DOHH2 (cell line): ENCODE data around the gene CENPC.
"Not testable (repeated sequence)": the region's sequence is repeated elsewhere in the genome, so short reads cannot be mapped to it uniquely, and the experiment has no call there.

Experiments used
- H3F3A ChIP-seq: fragments of 200-600 bp; sonication (generic), shearing (Covaris generic); 2 replicates; pipeline ENCODE4 v1.6.0; 2016; ENCODE audit warnings: antibody characterized with exemption, mild to moderate bottlenecking; ENCODE audit not compliant: control insufficient read depth, insufficient read depth
- H3K27ac ChIP-seq: fragments of 200-600 bp; sonication (generic); 2 replicates; pipeline ENCODE4 v1.5.1; 2014; ENCODE audit warnings: low read depth, mild to moderate bottlenecking, low read length, moderate library complexity
- H3K27me3 ChIP-seq: fragments of 200-600 bp; sonication (generic); 2 replicates; pipeline ENCODE4 v1.6.1; 2014; ENCODE audit warnings: mild to moderate bottlenecking, low read length, mixed read lengths; ENCODE audit not compliant: control insufficient read depth
- H3K36me3 ChIP-seq: fragments of 200-600 bp; sonication (generic); 2 replicates; pipeline ENCODE4 v1.6.1; 2014; ENCODE audit warnings: mild to moderate bottlenecking, low read length, moderate library complexity, mixed read lengths; ENCODE audit not compliant: control insufficient read depth
- H3K4me1 ChIP-seq: fragments of 200-600 bp; sonication (generic); 2 replicates; pipeline ENCODE4 v1.6.1; 2014; ENCODE audit warnings: mild to moderate bottlenecking, low read length, mixed read lengths; ENCODE audit not compliant: control insufficient read depth
- H3K4me2 ChIP-seq: fragments of 200-600 bp; sonication (generic); 2 replicates; pipeline ENCODE4 v1.6.0; 2014; ENCODE audit warnings: mild to moderate bottlenecking, low read length, moderate library complexity
- H3K4me3 ChIP-seq: fragments of 200-600 bp; sonication (generic); 2 replicates; pipeline ENCODE4 v1.5.1; 2014; ENCODE audit warnings: mild to moderate bottlenecking, low read length, mixed read lengths
- H3K79me2 ChIP-seq: fragments of 200-600 bp; sonication (generic); 2 replicates; pipeline ENCODE4 v1.6.1; 2014; ENCODE audit warnings: mild to moderate bottlenecking, low read length, mixed read lengths; ENCODE audit not compliant: control insufficient read depth
- H3K9me2 ChIP-seq: fragments of 200-600 bp; sonication (generic); replicated peaks from 2 replicates; pipeline ENCODE4 v1.6.1; 2014; ENCODE audit warnings: mild to moderate bottlenecking, low read length, mixed read lengths; ENCODE audit not compliant: control insufficient read depth
- H3K9me3 ChIP-seq: fragments of 200-600 bp; sonication (generic); 2 replicates; pipeline ENCODE4 v1.6.1; 2014; ENCODE audit warnings: antibody characterized with exemption, low read length, mixed read lengths; ENCODE audit not compliant: control insufficient read depth, insufficient read depth
- H4K20me1 ChIP-seq: fragments of 200-600 bp; sonication (generic); 2 replicates; pipeline ENCODE4 v1.6.0; 2014; ENCODE audit warnings: low read depth, mild to moderate bottlenecking, antibody characterized with exemption, low read length, moderate library complexity; ENCODE audit not compliant: control insufficient read depth, insufficient read depth
- CTCF ChIP-seq: fragments of 200-600 bp; sonication (generic); IDR thresholded peaks from one replicate; pipeline ENCODE4 v1.5.1; 2014; ENCODE audit warnings: antibody characterized with exemption, mild to moderate bottlenecking, low read depth, low read length; ENCODE audit not compliant: poor library complexity, severe bottlenecking
- EZH2phosphoT487 ChIP-seq: fragments of 200-600 bp; sonication (generic); IDR thresholded peaks from 2 replicates; pipeline ENCODE4 v1.6.1; 2017; ENCODE audit warnings: borderline replicate concordance, mild to moderate bottlenecking, antibody characterized with exemption, low read length, moderate library complexity, mixed read lengths

Gene CENPC

GRCh38 chr4:67533112-67533511 is 12.2 kb downstream of the CENPC start:
- Histone ChIP-seq H3K4me2 (no peak overlapping the region), H3K79me2 (peaks cover 58% of the 10 kb centered on the region), H3F3A (peaks cover 4% of the 10 kb centered on the region; the same call in 1 of the 2 replicates), H3K4me1 (no peaks in the 10 kb centered on the region), H3K27me3 (no peaks in the 10 kb centered on the region), H4K20me1 (no peaks in the 10 kb centered on the region), H3K36me3 (peaks cover 85% of the 10 kb centered on the region), H3K9me3 (peaks cover 9% of the 10 kb centered on the region; the same call in 1 of the 2 replicates), H3K4me3 (no peak overlapping the region), H3K9me2 (no peaks in the 10 kb centered on the region), H3K27ac (no peak overlapping the region)
- TF ChIP-seq CTCF (no peak), EZH2phosphoT487 (no peak)

- Histone ChIP-seq H3K79me2 (peaks cover 64% of the 10 kb centered on the region), H3K36me3 (peaks cover 85% of the 10 kb centered on the region)
- not testable (repeated sequence) for H3K4me2 ChIP-seq, H3K9me2 ChIP-seq, H3K27me3 ChIP-seq, H3K4me1 ChIP-seq, H3K4me3 ChIP-seq, H3K9me3 ChIP-seq, H3K27ac ChIP-seq, H3F3A ChIP-seq, H4K20me1 ChIP-seq
Observed at GRCh38 chr4:67532397-67532796, 12.9 kb downstream of the CENPC start.

- peaks cover 86% of the 10 kb centered on the region for H3K36me3 ChIP-seq
- H4K20me1 ChIP-seq = no peaks in the 10 kb centered on the region
Observed at GRCh38 chr4:67531379-67531962, 13.8 kb downstream of the CENPC start.

GRCh38 chr4:67524140-67524539 is 21.2 kb downstream of the CENPC start:
- Histone ChIP-seq H3K79me2 (peaks cover 88% of the 10 kb centered on the region), H3K36me3 (peaks cover 79% of the 10 kb centered on the region)
- H3K9me3 ChIP-seq, H3K27me3 ChIP-seq, H3K4me1 ChIP-seq, H4K20me1 ChIP-seq, H3K27ac ChIP-seq, H3K4me2 ChIP-seq, H3F3A ChIP-seq, H3K9me2 ChIP-seq, H3K4me3 ChIP-seq: not testable (repeated sequence)

More at GRCh38 chr4:67531379-67531962, 13.8 kb downstream of the CENPC start:
- Histone ChIP-seq H3K4me3 (no peak overlapping the region), H3K27ac (no peak overlapping the region), H3F3A (peaks cover 4% of the 10 kb centered on the region; the same call in 1 of the 2 replicates), H3K27me3 (no peaks in the 10 kb centered on the region), H3K79me2 (peaks cover 70% of the 10 kb centered on the region), H3K4me2 (no peak overlapping the region), H3K9me3 (peaks cover 9% of the 10 kb centered on the region; the same call in 1 of the 2 replicates), H3K4me1 (no peaks in the 10 kb centered on the region), H3K9me2 (no peaks in the 10 kb centered on the region)
- no peak for TF ChIP-seq CTCF
- TF ChIP-seq EZH2phosphoT487 = no peak
